ENCODE data around the gene USP48. TPM values are rescaled to one million over a fixed set of nuclear protein-coding genes. Genes with fewer than 3 reads are reported as not detected.

Gene USP48
- total RNA-seq, 1 experiment from 2014 or later: 84.8 TPM

GRCh38 chr1:21680918-21681317 lies 102.0 kb downstream of the USP48 start:
- Histone ChIP-seq H3K56ac (ENCODE audit: insufficient read length, low read depth, low read length) (no peak overlapping the region), H3K4me2 (ENCODE audit: insufficient read depth, insufficient read length, low read length) (no peak overlapping the region), H3T11ph (ENCODE audit: low read length) (no peak overlapping the region), H3K18ac (ENCODE audit: insufficient read length, low read depth, low read length) (no peak overlapping the region), H2BK20ac (ENCODE audit: low read depth, low read length, poor library complexity, severe bottlenecking) (no peak overlapping the region), H2BK12ac (ENCODE audit: insufficient read length, low read depth, low read length) (no peak overlapping the region), H3K14ac (ENCODE audit: insufficient read depth, low read length) (no peak overlapping the region), H3K23ac (ENCODE audit: insufficient read length, low read depth, low read length) (no peak overlapping the region), H4K20me1 (ENCODE audit: control insufficient read depth, insufficient read depth, insufficient read length) (no peaks in the 10 kb centered on the region), H4K8ac (replicated peaks; ENCODE audit: insufficient read length, low read depth, low read length) (no peak overlapping the region), H2BK120ac (ENCODE audit: low read depth, low read length, poor library complexity, severe bottlenecking) (no peak overlapping the region), H2AFZ (ENCODE audit: low read length) (no peak overlapping the region), H3K4ac (ENCODE audit: low read depth, low read length) (no peak overlapping the region), H4K91ac (ENCODE audit: insufficient read length, low read depth, low read length) (no peak overlapping the region), H3K79me1 (ENCODE audit: insufficient read depth, low read depth, low read length, poor library complexity, severe bottlenecking) (no peaks in the 10 kb centered on the region), H3K4me1 (ENCODE audit: insufficient read depth, low read length) (no peaks in the 10 kb centered on the region), H3K79me2 (ENCODE audit: insufficient read depth, low read length) (no peaks in the 10 kb centered on the region), H3K27me3 (ENCODE audit: insufficient read depth, low read length) (no peaks in the 10 kb centered on the region), H2BK5ac (ENCODE audit: insufficient read length, low read length) (no peak overlapping the region), H3K9me3 (ENCODE audit: control insufficient read depth, low read depth, low read length) (no peaks in the 10 kb centered on the region), H2AK5ac (ENCODE audit: insufficient read length, low read length) (no peak overlapping the region), H3K23me2 (ENCODE audit: insufficient read length, low read depth, low read length, poor library complexity, severe bottlenecking) (no peaks in the 10 kb centered on the region), H3K27ac (ENCODE audit: insufficient read length, low read depth, low read length) (no peak overlapping the region), H2BK15ac (ENCODE audit: low read depth, low read length) (no peak overlapping the region), H3K9ac (ENCODE audit: extremely low read depth, insufficient read length, low read length) (no peak overlapping the region), H4K5ac (ENCODE audit: insufficient read length, low read depth, low read length) (no peak overlapping the region)
- no CpG with 5 or more reads among the region's 3 CpGs for WGBS (ENCODE audit: extremely low coverage, insufficient read length, low lambda C conversion rate)
- peaks cover 11 to 61% (median 45%) of the 10 kb centered on the region in 3 experiments; a peak in 6 of 7 replicates for H3K36me3 Mint-ChIP-seq (ENCODE audit: insufficient read depth in 1 of 3, low read depth in 3 of 3)
- H3K4me1 Mint-ChIP-seq: 0 out of 4 replicates have a peak, but pooled peaks cover 2 to 8% of the 10 kb centered on the region in 2 experiments
- no peak overlapping the region for H3K4me3 Mint-ChIP-seq
- TF ChIP-seq, protein P1, sequence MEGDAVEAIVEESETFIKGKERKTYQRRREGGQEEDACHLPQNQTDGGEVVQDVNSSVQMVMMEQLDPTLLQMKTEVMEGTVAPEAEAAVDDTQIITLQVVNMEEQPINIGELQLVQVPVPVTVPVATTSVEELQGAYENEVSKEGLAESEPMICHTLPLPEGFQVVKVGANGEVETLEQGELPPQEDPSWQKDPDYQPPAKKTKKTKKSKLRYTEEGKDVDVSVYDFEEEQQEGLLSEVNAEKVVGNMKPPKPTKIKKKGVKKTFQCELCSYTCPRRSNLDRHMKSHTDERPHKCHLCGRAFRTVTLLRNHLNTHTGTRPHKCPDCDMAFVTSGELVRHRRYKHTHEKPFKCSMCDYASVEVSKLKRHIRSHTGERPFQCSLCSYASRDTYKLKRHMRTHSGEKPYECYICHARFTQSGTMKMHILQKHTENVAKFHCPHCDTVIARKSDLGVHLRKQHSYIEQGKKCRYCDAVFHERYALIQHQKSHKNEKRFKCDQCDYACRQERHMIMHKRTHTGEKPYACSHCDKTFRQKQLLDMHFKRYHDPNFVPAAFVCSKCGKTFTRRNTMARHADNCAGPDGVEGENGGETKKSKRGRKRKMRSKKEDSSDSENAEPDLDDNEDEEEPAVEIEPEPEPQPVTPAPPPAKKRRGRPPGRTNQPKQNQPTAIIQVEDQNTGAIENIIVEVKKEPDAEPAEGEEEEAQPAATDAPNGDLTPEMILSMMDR (conservative IDR thresholded peaks at IDR 0.05): no peak
- H3K27me3 Mint-ChIP-seq (ENCODE audit: low read depth): peaks cover 1% of the 10 kb centered on the region; the same call in 1 of the 2 replicates
- no peak for DNase-seq
- no peaks in the 10 kb centered on the region for H3K9me3 Mint-ChIP-seq
- H3K27ac Mint-ChIP-seq: no peak overlapping the region
